K562 (cell line): ENCODE measurements around the gene PYROXD2. TPM values are rescaled to one million over a fixed set of nuclear protein-coding genes. Genes with fewer than 3 reads are reported as not detected.
A peak's percentile ranks its signal among the peaks of the same experiment; 100 is the strongest.

Experiments
- ATF1 ChIP-seq, 2 experiments: fragments of 450-650 bp in 1 of 2; IDR thresholded peaks; 2 replicates each; pipeline ENCODE4 v1.6.1; 2016; ENCODE audit warnings: missing compliant biosample characterization in 1 of 2, missing genetic modification characterization in 1 of 2
- BRF1 ChIP-seq: IDR thresholded peaks from 3 replicates; pipeline ENCODE4 v1.6.1; 2011; ENCODE audit warnings: borderline replicate concordance, mild to moderate bottlenecking; ENCODE audit not compliant: insufficient read length; ENCODE audit errors: extremely low read depth
- CBFA2T3 ChIP-seq: fragments of 450-650 bp; IDR thresholded peaks from 2 replicates; pipeline ENCODE4 v1.6.1; 2017
- CCNT2 ChIP-seq: IDR thresholded peaks from 2 replicates; pipeline ENCODE4 v1.6.1; 2011; ENCODE audit warnings: borderline replicate concordance, low read depth, mild to moderate bottlenecking, moderate library complexity, mixed read lengths, low read length; ENCODE audit not compliant: insufficient read length; ENCODE audit errors: extremely low read depth
- CEBPZ ChIP-seq: fragments of 150-350 bp; IDR thresholded peaks from 2 replicates; pipeline ENCODE4 v1.6.1; 2014; ENCODE audit warnings: low read depth, mild to moderate bottlenecking, low read length, borderline replicate concordance
- DEAF1 ChIP-seq: fragments of 450-650 bp; formaldehyde crosslinking; IDR thresholded peaks from 2 replicates; pipeline ENCODE4 v1.4.0; 2020; ENCODE audit warnings: mild to moderate bottlenecking, moderate library complexity
- FOXK2 ChIP-seq, 2 experiments: fragments of 450-650 bp; IDR thresholded peaks in 1 of 2; conservative IDR thresholded peaks in 1 of 2; 2 replicates each; pipeline ENCODE4 v1.6.1; 2016; ENCODE audit warnings: low read depth in 2 of 2, mild to moderate bottlenecking in 1 of 2
- HDAC3 ChIP-seq: fragments of 450-650 bp; IDR thresholded peaks from 2 replicates; pipeline ENCODE4 v1.6.1; 2018; ENCODE audit warnings: borderline replicate concordance, mild to moderate bottlenecking, moderate library complexity; ENCODE audit not compliant: partially characterized antibody
- L3MBTL2 ChIP-seq: fragments of 450-650 bp; IDR thresholded peaks from 2 replicates; pipeline ENCODE4 v1.6.1; 2016; ENCODE audit warnings: mild to moderate bottlenecking, moderate library complexity
- MEIS2 ChIP-seq: fragments of 450-650 bp; IDR thresholded peaks from 2 replicates; pipeline ENCODE4 v1.6.1; 2014; ENCODE audit warnings: mild to moderate bottlenecking; ENCODE audit not compliant: partially characterized antibody
- MYNN ChIP-seq, 2 experiments: sonication (generic); formaldehyde crosslinking in 1 of 2; IDR thresholded peaks; 2 replicates each; pipeline versions ENCODE4 v1.5.0 to v1.6.1; 2016 to 2020; ENCODE audit warnings: antibody characterized with exemption in 1 of 2, missing genetic modification reagents in 1 of 2
- SMARCC2 ChIP-seq: fragments of 450-650 bp; IDR thresholded peaks from 2 replicates; pipeline ENCODE4 v1.6.1; 2017; ENCODE audit warnings: antibody characterized with exemption, moderate library complexity, mild to moderate bottlenecking, low read depth
- STAG1 ChIP-seq: sonication (generic); formaldehyde crosslinking; IDR thresholded peaks from 2 replicates; pipeline ENCODE4 v1.5.0; 2020; ENCODE audit warnings: missing genetic modification reagents, borderline replicate concordance
- TCF15 ChIP-seq: fragments of 250-450 bp; sonication (Bioruptor Pico); IDR thresholded peaks from 2 replicates; pipeline ENCODE4 v1.8.0; 2022; ENCODE audit warnings: moderate library complexity, mild to moderate bottlenecking, inconsistent platforms
- ZKSCAN1 ChIP-seq: fragments of 150-350 bp; IDR thresholded peaks from 2 replicates; pipeline ENCODE4 v1.6.1; 2016; ENCODE audit warnings: low read depth, low read length
- ZNF280B ChIP-seq: fragments of 250-450 bp; sonication (Bioruptor Pico); IDR thresholded peaks from 2 replicates; pipeline ENCODE4 v1.5.1; 2021; ENCODE audit warnings: mild to moderate bottlenecking
- ZNF561 ChIP-seq: fragments of 450-650 bp; formaldehyde crosslinking; conservative IDR thresholded peaks from 2 replicates; pipeline ENCODE4 v1.4.0; 2020; ENCODE audit warnings: mild to moderate bottlenecking, moderate library complexity
- polyA plus RNA-seq, 8 experiments: library from polyadenylated mRNA; depleted of rRNA in 4 of 8; stranded (reverse) in 5 of 8; unstranded in 3 of 8; fragments of >200 nt; fragmentation: Nextera tagmentation in 2 of 8; fragmentation: Illumina TruSeq in 1 of 8; extraction: Ambion mirVana in 2 of 8; extraction: Trizol in 1 of 8; gene quantifications; 2 replicates each; pipeline versions ENCODE4 v1.2.1 to v1.2.3, GENCODE V29; 2011 to 2014; ENCODE audit warnings: inconsistent platforms in 1 of 8, missing spikeins in 1 of 8
- total RNA-seq, 7 experiments: library from RNA; depleted of rRNA in 6 of 7; stranded (reverse); fragments of >200 nt in 6 of 7; fragmentation: Illumina TruSeq in 2 of 7; extraction: Trizol in 2 of 7; gene quantifications; 2 replicates each; pipeline versions ENCODE4 v1.2.1 to v1.2.3, GENCODE V29; 2011 to 2021; ENCODE audit warnings: low replicate concordance in 1 of 7

The PYROXD2 gene
- total and polyA plus RNA-seq, 9 of the 15 experiments (the other 6 are each of a cell fraction or from before 2014, with no cell fraction given) = 0.14 to 1.4 (median 0.58) TPM

GRCh38 chr10:98460837-98461499 is 46.0 kb upstream of the PYROXD2 start (continued):
- TF ChIP-seq TCF15 (CRISPR knock-in tag) (0 out of 2 replicates have a peak, but pooled peaks have one; percentile 5), SMARCC2 (peak; percentile 91), CEBPZ (no peak), ZKSCAN1 (peak; percentile 27; the same call in 1 of the 2 replicates), HDAC3 (peak; percentile 88), MYNN (IDR thresholded peaks at IDR 0.05) (peak; percentile 98), MYNN (CRISPR knock-in tag; IDR thresholded peaks at IDR 0.05) (no peak), DEAF1 (CRISPR knock-in tag) (no peak), ZNF280B (no peak), MEIS2 (peak; percentile 90), BRF1 (no peak), FOXK2 (conservative IDR thresholded peaks at IDR 0.05 in 1 of 2, IDR thresholded peaks at IDR 0.05 in 1 of 2; ENCODE audit: low read depth in 2 of 2) (peak; percentile 85 to 91), CBFA2T3 (peak; percentile 97), CCNT2 (peak; percentile 26), STAG1 (CRISPR knock-in tag) (no peak), ZNF561 (CRISPR knock-in tag) (no peak), ATF1 (CRISPR knock-in tag; IDR thresholded peaks at IDR 0.05) (no peak), ATF1 (tag; IDR thresholded peaks at IDR 0.05) (peak; percentile 94), L3MBTL2 (peak; percentile 34; the same call in 1 of the 2 replicates)
